Epithelial cell of esophagus (primary cell): ENCODE results near the gene PDCD11.
"Not testable (repeated sequence)": the region's sequence is repeated elsewhere in the genome, so short reads cannot be mapped to it uniquely, and the experiment has no call there.

Experiments
- DNase-seq: peaks from one replicate; pipeline ENCODE4 v3.0.0; 2010; ENCODE audit warnings: low read depth
- H3K4me3 ChIP-seq: 2 replicates; pipeline ENCODE4 v1.5.1; 2011; ENCODE audit warnings: mild to moderate bottlenecking, low read length, control low read depth
- CTCF ChIP-seq: IDR thresholded peaks from 2 replicates; pipeline ENCODE4 v1.5.1; 2011; ENCODE audit warnings: low read depth, mild to moderate bottlenecking, low read length, control low read depth, inconsistent platforms; ENCODE audit not compliant: insufficient read depth; ENCODE audit errors: missing control alignments

The PDCD11 gene

GRCh38 chr10:103396067-103396788, at the start of gene PDCD11, which contains the start of gene ATP5MK:
TSS of gene PDCD11 (plus strand) at chr10:103396626. CDS start at chr10:103398427, 1,801 bp downstream.
TSS of gene ATP5MK (minus strand) at chr10:103396475. CDS start at chr10:103392457, 4,018 bp downstream.
- DNase-seq = peak; percentile 99
- peak within 1 kb of the TSS; percentile 99 for H3K4me3 ChIP-seq
- peak; percentile 23 for TF ChIP-seq CTCF

DNA sequence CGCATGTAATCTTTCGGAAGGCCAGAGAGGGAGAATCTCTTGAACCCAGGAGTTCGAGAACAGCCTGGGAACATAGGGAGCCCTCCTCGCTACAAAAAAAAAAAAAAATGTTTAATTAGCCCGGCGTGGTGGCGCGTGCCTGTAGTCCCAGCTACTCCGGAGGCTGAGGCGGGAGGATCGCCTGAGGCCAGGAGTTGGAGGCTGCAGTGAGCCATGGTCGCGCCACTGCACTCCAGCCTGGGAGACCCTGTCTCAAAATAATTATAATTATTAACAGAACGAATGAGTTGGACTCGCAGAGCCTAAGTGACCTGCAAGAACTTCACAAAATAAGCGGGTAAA, 46.3 kb upstream of the PDCD11 start:
- TF ChIP-seq CTCF = no peak
- H3K4me3 ChIP-seq = peak overlapping the region; percentile 63
- no peak for DNase-seq

DNA sequence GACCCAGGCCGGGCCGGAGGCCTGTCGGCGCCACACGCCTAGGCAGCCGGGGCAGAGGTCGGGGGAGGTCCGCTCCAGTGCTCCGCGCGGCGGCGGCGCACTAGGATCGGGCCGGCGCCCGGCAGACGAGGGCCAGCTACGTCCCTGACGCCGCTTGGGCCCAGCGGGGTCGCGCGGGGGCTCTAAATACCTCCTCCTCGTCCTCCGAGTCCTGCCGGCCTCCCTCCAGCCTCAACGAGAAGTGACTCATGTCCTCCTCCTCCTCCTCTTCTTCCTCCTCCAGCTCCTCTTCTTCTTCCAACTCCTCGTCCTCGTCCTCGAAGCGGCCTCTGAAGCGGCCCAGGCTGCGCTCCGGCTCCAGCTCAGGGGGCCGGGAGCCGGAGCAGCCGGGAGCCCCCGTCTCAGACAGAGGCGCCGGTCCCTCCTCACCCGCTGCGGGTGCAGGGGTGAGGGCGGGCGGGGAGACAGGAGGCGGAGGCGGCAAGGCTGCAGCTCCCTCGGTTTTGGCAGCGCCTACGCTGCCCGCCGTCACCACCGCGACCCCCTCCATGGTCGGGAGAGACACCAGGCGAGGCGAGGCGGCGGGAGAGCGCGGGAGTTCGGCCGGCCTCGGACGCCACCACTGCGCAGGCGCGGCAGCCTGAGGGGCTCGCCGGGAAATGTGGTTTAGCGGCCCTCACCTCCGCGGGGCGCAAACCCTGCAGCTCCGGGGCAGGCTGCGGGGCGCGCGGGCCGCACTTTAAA, 45.7 kb upstream of the PDCD11 start, which contains the start of gene PCGF6:
TSS of gene PCGF6 (minus strand) at position 624 of the 744 bp plus-strand sequence. CDS start at position 550, 74 bp downstream.
- peak within 1 kb of the TSS; percentile 63 for H3K4me3 ChIP-seq
- no peak for TF ChIP-seq CTCF
- peak; percentile 64 for DNase-seq

- peak; percentile 8 for DNase-seq
- H3K4me3 ChIP-seq = no peak overlapping the region
- peak; percentile 14 for TF ChIP-seq CTCF
Observed at GRCh38 chr10:103353281-103353680, 43.1 kb upstream of the PDCD11 start.

- DNase-seq, H3K4me3 ChIP-seq: not testable (repeated sequence)
Observed at GRCh38 chr10:103354567-103354966, 41.9 kb upstream of the PDCD11 start.

DNA sequence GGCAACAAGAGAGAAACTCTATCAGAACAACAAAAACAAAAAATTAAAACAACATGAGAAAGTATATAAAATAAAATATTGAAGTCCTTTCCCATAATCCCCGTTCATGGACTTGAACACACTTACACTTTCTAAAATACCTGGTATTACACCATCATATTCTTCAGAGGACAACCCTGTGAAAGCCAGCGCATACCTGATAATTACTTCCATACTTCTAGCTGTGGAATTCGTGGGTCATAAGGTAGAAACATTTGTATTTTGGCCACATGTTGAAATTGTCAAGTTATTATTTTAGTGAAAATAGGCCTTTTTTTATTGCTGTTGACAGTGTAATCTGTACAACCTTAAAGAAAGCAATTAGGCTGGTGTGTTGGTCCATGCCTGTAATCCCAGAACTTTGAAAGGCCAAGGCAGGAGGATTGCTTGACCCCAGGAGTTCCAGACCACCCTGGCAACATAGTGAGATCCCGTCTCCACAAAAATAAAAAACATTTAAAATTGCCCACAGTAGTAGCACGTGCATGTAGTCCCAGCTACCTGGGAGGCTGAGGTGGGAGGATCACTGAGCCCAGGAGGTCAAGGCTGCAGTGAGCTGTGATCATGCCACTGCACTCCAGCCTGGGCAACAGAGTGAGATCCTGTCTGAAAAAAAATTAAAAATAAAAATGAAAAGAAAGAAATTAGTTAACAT, 40.4 kb upstream of the PDCD11 start:
- no peak for TF ChIP-seq CTCF
- H3K4me3 ChIP-seq = no peak overlapping the region

DNA sequence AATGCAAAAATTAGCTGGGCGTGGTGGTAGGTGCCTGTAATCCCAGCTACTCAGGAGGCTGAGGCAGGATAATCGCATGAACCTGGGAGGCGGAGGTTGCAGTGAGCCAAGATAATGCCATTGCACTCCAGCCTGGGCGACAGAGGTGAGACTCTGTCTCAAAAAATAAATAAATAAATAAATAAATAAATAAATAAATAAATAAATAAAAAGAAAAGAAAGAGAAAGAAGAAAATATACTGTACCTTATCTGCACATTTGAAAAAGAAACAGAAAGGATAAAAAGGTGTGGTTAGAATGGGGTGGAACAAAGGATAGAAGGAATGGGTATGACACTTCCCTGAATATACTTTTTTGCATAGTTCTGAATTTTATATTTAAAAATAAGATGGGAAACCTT, 36.9 kb upstream of the PDCD11 start:
- DNase-seq, H3K4me3 ChIP-seq: not testable (repeated sequence)

More for the DNA sequence above, 40.4 kb upstream of the PDCD11 start:
- no peak for DNase-seq

- not testable (repeated sequence) for H3K4me3 ChIP-seq
- DNase-seq = peak; percentile 88
Observed at GRCh38 chr10:103360791-103361190, 35.6 kb upstream of the PDCD11 start.
